PFSK-1 (cell line): ENCODE results near the gene TCP11L1.

ENCODE experiments used
- FOXP2 ChIP-seq: optimal IDR thresholded peaks from 2 replicates; pipeline ENCODE3; 2011; ENCODE audit warnings: borderline replicate concordance, control low read depth, inconsistent platforms; ENCODE audit not compliant: insufficient read depth; ENCODE audit errors: extremely low read length, extremely low read depth
- POLR2AphosphoS5 ChIP-seq: IDR thresholded peaks from 2 replicates; pipeline ENCODE4 v1.6.1; 2012; ENCODE audit warnings: low read depth, mild to moderate bottlenecking, control low read depth, low read length, moderate library complexity
- SIN3A ChIP-seq: IDR thresholded peaks from 2 replicates; pipeline ENCODE4 v1.6.1; 2012; ENCODE audit warnings: mild to moderate bottlenecking, low read length, moderate library complexity, borderline replicate concordance; ENCODE audit not compliant: insufficient read depth
- TAF1 ChIP-seq: IDR thresholded peaks from 2 replicates; pipeline ENCODE4 v1.6.1; 2012; ENCODE audit warnings: low read length, control low read depth, borderline replicate concordance; ENCODE audit not compliant: insufficient read depth

- TF ChIP-seq TAF1: no peak
- TF ChIP-seq SIN3A: no peak
- TF ChIP-seq POLR2AphosphoS5: no peak
- TF ChIP-seq FOXP2: no peak
Measured at GRCh38 chr11:33089776-33090175, 50.4 kb downstream of the TCP11L1 start.
